ENCODE measurements around the gene ELAVL3. TPM values are rescaled to one million over a fixed set of nuclear protein-coding genes. Genes with fewer than 3 reads are reported as not detected.

ELAVL3 gene
- total RNA-seq, 1 experiment from 2014 or later = 1.2 TPM

- H3K4ac ChIP-seq (ENCODE audit: low read depth, low read length) = no peak overlapping the region
- H2AK5ac ChIP-seq (ENCODE audit: insufficient read length, low read length) = no peak overlapping the region
- H4K8ac ChIP-seq (replicated peaks; ENCODE audit: insufficient read length, low read depth, low read length) = no peak overlapping the region
- DNase-seq = peak; percentile 79
- H2BK15ac ChIP-seq (ENCODE audit: low read depth, low read length) = no peak overlapping the region
- no peaks in the 10 kb centered on the region for H3K79me1 ChIP-seq (ENCODE audit: insufficient read depth, low read depth, low read length, poor library complexity, severe bottlenecking)
- Mint-ChIP-seq H3K4me1 (peaks cover 2 to 6% of the 10 kb centered on the region in 2 experiments; a peak in 1 of 4 replicates), H3K36me3 (ENCODE audit: insufficient read depth in 1 of 3, low read depth in 3 of 3) (peaks cover 9 to 50% (median 36%) of the 10 kb centered on the region in 3 experiments; a peak in 6 of 7 replicates), H3K9me3 (no peaks in the 10 kb centered on the region), H3K4me3 (peak overlapping the region in 1 of 2 experiments; percentile 61; a peak in 1 of 5 replicates), H3K27me3 (ENCODE audit: low read depth) (no peaks in the 10 kb centered on the region), H3K27ac (peak overlapping the region in 1 of 3 experiments; percentile 70; a peak in 1 of 7 replicates)
- no peak overlapping the region for H3K4me2 ChIP-seq (ENCODE audit: insufficient read depth, insufficient read length, low read length)
- H3K4me1 ChIP-seq (ENCODE audit: insufficient read depth, low read length) = no peaks in the 10 kb centered on the region
- no peaks in the 10 kb centered on the region for H3K79me2 ChIP-seq (ENCODE audit: insufficient read depth, low read length)
- H2BK120ac ChIP-seq (ENCODE audit: low read depth, low read length, poor library complexity, severe bottlenecking) = no peak overlapping the region
- no peak overlapping the region for H3K23ac ChIP-seq (ENCODE audit: insufficient read length, low read depth, low read length)
- H4K20me1 ChIP-seq (ENCODE audit: control insufficient read depth, insufficient read depth, insufficient read length) = no peaks in the 10 kb centered on the region
- no peak overlapping the region for H3K56ac ChIP-seq (ENCODE audit: insufficient read length, low read depth, low read length)
- no peak overlapping the region for H3K18ac ChIP-seq (ENCODE audit: insufficient read length, low read depth, low read length)
- H3K9ac ChIP-seq (ENCODE audit: extremely low read depth, insufficient read length, low read length) = no peak overlapping the region
- no CpG with 5 or more reads among the region's 44 CpGs for WGBS (ENCODE audit: extremely low coverage, insufficient read length, low lambda C conversion rate)
- no peak overlapping the region for H2BK20ac ChIP-seq (ENCODE audit: low read depth, low read length, poor library complexity, severe bottlenecking)
- no peak overlapping the region for H3K27ac ChIP-seq (ENCODE audit: insufficient read length, low read depth, low read length)
- H3K27me3 ChIP-seq (ENCODE audit: insufficient read depth, low read length) = no peaks in the 10 kb centered on the region
- no peak overlapping the region for H4K91ac ChIP-seq (ENCODE audit: insufficient read length, low read depth, low read length)
- H2BK12ac ChIP-seq (ENCODE audit: insufficient read length, low read depth, low read length) = no peak overlapping the region
- H3K14ac ChIP-seq (ENCODE audit: insufficient read depth, low read length) = no peak overlapping the region
- H3T11ph ChIP-seq (ENCODE audit: low read length) = no peak overlapping the region
- no peaks in the 10 kb centered on the region for H3K23me2 ChIP-seq (ENCODE audit: insufficient read length, low read depth, low read length, poor library complexity, severe bottlenecking)
- peak; percentile 45; the same call in 1 of the 3 replicates for TF ChIP-seq CTCF (conservative IDR thresholded peaks at IDR 0.05)
- H3K9me3 ChIP-seq (ENCODE audit: control insufficient read depth, low read depth, low read length) = no peaks in the 10 kb centered on the region
- H2BK5ac ChIP-seq (ENCODE audit: insufficient read length, low read length) = no peak overlapping the region
- H4K5ac ChIP-seq (ENCODE audit: insufficient read length, low read depth, low read length) = no peak overlapping the region
- no peak overlapping the region for H2AFZ ChIP-seq (ENCODE audit: low read length)
Measured at GRCh38 chr19:11405846-11406643, 74.8 kb downstream of the ELAVL3 start.
